Erythroblast (primary cell): Measurements from ENCODE around the gene EYS.

Experiments used
- GATA1 ChIP-seq: IDR thresholded peaks from 2 replicates; pipeline ENCODE4 v1.6.1; 2011; ENCODE audit warnings: low read depth, mild to moderate bottlenecking, control low read depth, low read length, moderate library complexity
- POLR2A ChIP-seq: IDR thresholded peaks from 2 replicates; pipeline ENCODE4 v1.6.1; 2011; ENCODE audit warnings: mild to moderate bottlenecking, low read length

GRCh38 chr6:63675138-63675537, 2031.9 kb downstream of the EYS start:
- TF ChIP-seq POLR2A (no peak), GATA1 (no peak)
